DND-41 (cell line): ENCODE results near the gene CACTIN.

ENCODE experiments used
- EZH2 ChIP-seq: IDR thresholded peaks from 3 replicates; pipeline ENCODE4 v1.6.1; 2012; ENCODE audit warnings: borderline replicate concordance, low read depth, mild to moderate bottlenecking, moderate library complexity, low read length, inconsistent platforms; ENCODE audit not compliant: severe bottlenecking
- TF ChIP-seq, protein P1 (sequence below): IDR thresholded peaks from 2 replicates; pipeline ENCODE4 v1.5.1; 2012; ENCODE audit warnings: borderline replicate concordance, low read length, moderate library complexity, mild to moderate bottlenecking; ENCODE audit not compliant: poor library complexity, severe bottlenecking; ENCODE audit errors: extremely low read depth

DNA sequence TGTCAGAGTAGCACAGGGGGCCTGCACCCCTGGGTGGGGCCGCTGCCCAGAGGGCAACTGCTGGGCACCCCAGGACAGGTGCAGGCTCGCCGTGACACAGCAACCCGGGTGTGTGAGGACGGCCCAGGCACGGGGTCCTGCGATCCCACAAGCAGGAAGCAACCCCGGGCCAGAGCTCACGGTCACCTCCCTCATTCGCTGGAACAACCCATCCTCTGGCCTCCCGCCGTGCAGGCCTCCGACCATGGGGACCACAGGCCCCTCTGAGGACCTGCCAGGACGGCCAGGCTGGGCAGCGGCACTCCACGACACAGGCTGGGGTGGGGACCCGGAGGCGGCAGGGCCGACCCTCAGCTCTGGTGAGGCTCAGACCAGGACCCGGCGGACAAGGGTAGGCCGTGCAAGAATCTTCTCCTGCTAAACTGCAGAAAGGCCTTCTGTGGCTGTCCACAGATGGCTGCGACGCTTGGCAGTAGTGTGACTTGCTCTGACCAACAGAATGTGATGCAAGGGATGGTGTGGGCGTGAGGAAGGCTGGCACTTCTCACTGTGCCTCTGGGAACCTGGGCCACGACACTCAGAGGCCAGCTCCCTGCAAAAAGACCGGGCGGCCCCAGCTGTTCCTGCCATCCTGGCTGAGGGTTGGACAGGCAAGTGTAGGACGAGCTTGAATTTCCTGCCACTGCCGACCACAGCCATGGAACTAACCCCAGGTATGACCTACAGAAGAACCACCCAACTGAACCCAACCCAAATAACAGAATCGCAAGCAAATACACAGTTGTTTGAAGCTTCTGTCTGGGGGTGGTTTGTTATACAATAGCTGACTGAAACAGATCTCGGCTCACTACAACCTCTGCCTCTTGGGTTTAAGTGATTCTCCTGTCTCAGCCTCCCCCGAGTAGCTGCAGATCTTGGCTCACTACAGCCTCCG, 47.2 kb upstream of the CACTIN start:
- TF ChIP-seq, protein P1, sequence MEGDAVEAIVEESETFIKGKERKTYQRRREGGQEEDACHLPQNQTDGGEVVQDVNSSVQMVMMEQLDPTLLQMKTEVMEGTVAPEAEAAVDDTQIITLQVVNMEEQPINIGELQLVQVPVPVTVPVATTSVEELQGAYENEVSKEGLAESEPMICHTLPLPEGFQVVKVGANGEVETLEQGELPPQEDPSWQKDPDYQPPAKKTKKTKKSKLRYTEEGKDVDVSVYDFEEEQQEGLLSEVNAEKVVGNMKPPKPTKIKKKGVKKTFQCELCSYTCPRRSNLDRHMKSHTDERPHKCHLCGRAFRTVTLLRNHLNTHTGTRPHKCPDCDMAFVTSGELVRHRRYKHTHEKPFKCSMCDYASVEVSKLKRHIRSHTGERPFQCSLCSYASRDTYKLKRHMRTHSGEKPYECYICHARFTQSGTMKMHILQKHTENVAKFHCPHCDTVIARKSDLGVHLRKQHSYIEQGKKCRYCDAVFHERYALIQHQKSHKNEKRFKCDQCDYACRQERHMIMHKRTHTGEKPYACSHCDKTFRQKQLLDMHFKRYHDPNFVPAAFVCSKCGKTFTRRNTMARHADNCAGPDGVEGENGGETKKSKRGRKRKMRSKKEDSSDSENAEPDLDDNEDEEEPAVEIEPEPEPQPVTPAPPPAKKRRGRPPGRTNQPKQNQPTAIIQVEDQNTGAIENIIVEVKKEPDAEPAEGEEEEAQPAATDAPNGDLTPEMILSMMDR, result no peak
- TF ChIP-seq EZH2, result no peak
